Stimulated activated CD8-positive, alpha-beta memory T cell treated with anti-CD3 and anti-CD28 coated beads, Interleukin-12 subunit alpha, Interleukin-12 subunit beta, amount 100 ng/mL, for 1 hour (primary cell): ENCODE data around the gene VPS16.

Experiments
- DNase-seq: peaks from one replicate; pipeline ENCODE4 v3.0.0-alpha.2; 2020; ENCODE audit warnings: low read depth

The VPS16 gene

GRCh38 chr20:2902291-2902690 is 61.7 kb downstream of the VPS16 start:
- DNase-seq = no peak

- DNase-seq = no peak
Observed at GRCh38 chr20:2902818-2903217, 62.3 kb downstream of the VPS16 start.

GRCh38 chr20:2903686-2904085 is 63.1 kb downstream of the VPS16 start:
- no peak for DNase-seq

GRCh38 chr20:2907519-2907918 is 67.0 kb downstream of the VPS16 start:
- DNase-seq = no peak

GRCh38 chr20:2909953-2910352 is 69.4 kb downstream of the VPS16 start:
- no peak for DNase-seq

GRCh38 chr20:2911200-2911599 is 70.7 kb downstream of the VPS16 start:
- DNase-seq = no peak

GRCh38 chr20:2914160-2914559 is 73.6 kb downstream of the VPS16 start:
- no peak for DNase-seq
